ENCODE measurements around the gene TNPO3.

DNA sequence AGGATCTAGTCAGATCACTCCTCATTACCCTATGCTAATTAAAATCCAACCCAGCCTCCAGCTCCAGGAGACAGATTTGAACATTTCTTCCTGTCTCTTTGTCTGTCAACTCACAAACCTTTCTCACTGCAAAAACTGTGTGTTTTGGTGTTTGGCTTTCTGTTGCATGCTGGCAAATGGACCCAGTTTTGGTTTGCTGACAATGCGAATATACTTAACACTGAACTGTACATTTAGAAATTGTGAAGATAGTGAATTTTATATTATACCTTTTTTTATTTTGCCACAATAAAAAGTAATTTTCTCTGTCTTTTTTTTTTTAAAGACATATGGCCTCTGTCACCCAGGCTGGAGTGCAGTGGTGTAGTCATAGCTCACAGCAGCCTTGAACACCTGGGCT lies 18.3 kb upstream of the TNPO3 start:
- TF ChIP-seq, protein P1, sequence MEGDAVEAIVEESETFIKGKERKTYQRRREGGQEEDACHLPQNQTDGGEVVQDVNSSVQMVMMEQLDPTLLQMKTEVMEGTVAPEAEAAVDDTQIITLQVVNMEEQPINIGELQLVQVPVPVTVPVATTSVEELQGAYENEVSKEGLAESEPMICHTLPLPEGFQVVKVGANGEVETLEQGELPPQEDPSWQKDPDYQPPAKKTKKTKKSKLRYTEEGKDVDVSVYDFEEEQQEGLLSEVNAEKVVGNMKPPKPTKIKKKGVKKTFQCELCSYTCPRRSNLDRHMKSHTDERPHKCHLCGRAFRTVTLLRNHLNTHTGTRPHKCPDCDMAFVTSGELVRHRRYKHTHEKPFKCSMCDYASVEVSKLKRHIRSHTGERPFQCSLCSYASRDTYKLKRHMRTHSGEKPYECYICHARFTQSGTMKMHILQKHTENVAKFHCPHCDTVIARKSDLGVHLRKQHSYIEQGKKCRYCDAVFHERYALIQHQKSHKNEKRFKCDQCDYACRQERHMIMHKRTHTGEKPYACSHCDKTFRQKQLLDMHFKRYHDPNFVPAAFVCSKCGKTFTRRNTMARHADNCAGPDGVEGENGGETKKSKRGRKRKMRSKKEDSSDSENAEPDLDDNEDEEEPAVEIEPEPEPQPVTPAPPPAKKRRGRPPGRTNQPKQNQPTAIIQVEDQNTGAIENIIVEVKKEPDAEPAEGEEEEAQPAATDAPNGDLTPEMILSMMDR (IDR thresholded peaks at IDR 0.05; ENCODE audit: insufficient read depth, low read length, poor library complexity, severe bottlenecking), result no peak
- no peak for TF ChIP-seq EZH2phosphoT487 (conservative IDR thresholded peaks at IDR 0.05; ENCODE audit: low read length)
